Measurements from ENCODE around the gene ZNF804A.

GRCh38 chr2:184875212-184875611 lies 276.9 kb downstream of the ZNF804A start:
- TF ChIP-seq RAD21 (IDR thresholded peaks at IDR 0.05; ENCODE audit: low read length) = no peak
- TF ChIP-seq USF2 (IDR thresholded peaks at IDR 0.05; ENCODE audit: low read depth, low read length) = no peak
- TF ChIP-seq POLR2A (IDR thresholded peaks at IDR 0.05; ENCODE audit: low read depth, low read length) = no peak
- no peak for TF ChIP-seq FOS (IDR thresholded peaks at IDR 0.05; ENCODE audit: low read depth, low read length)
- TF ChIP-seq CTCF (conservative IDR thresholded peaks at IDR 0.05; ENCODE audit: low read depth, low read length) = no peak
- TF ChIP-seq BHLHE40 (IDR thresholded peaks at IDR 0.05; ENCODE audit: low read depth, low read length) = no peak
- no peak for TF ChIP-seq MAZ (IDR thresholded peaks at IDR 0.05; ENCODE audit: borderline replicate concordance, low read depth, low read length)
- TF ChIP-seq ELK1 (IDR thresholded peaks at IDR 0.05; ENCODE audit: borderline replicate concordance, low read depth, low read length) = no peak
- TF ChIP-seq MXI1 (IDR thresholded peaks at IDR 0.05; ENCODE audit: borderline replicate concordance, low read depth, low read length) = no peak
- no peak for TF ChIP-seq CEBPB (IDR thresholded peaks at IDR 0.05; ENCODE audit: low read depth, low read length)
